ENCODE measurements around the gene LAMA2.

GRCh38 chr6:129206821-129207220 is 323.9 kb downstream of the LAMA2 start:
- no peak for TF ChIP-seq CTCF (IDR thresholded peaks at IDR 0.05)
- no peak for TF ChIP-seq POLR2AphosphoS5 (IDR thresholded peaks at IDR 0.05)

All from sigmoid colon (tissue), 4 donors.